ENCODE results near the gene LRRN2.
"Not testable (repeated sequence)": the region's sequence is repeated elsewhere in the genome, so short reads cannot be mapped to it uniquely, and the experiment has no call there.

The LRRN2 gene
- total RNA-seq = 0 reads per million in 2 donors

DNA sequence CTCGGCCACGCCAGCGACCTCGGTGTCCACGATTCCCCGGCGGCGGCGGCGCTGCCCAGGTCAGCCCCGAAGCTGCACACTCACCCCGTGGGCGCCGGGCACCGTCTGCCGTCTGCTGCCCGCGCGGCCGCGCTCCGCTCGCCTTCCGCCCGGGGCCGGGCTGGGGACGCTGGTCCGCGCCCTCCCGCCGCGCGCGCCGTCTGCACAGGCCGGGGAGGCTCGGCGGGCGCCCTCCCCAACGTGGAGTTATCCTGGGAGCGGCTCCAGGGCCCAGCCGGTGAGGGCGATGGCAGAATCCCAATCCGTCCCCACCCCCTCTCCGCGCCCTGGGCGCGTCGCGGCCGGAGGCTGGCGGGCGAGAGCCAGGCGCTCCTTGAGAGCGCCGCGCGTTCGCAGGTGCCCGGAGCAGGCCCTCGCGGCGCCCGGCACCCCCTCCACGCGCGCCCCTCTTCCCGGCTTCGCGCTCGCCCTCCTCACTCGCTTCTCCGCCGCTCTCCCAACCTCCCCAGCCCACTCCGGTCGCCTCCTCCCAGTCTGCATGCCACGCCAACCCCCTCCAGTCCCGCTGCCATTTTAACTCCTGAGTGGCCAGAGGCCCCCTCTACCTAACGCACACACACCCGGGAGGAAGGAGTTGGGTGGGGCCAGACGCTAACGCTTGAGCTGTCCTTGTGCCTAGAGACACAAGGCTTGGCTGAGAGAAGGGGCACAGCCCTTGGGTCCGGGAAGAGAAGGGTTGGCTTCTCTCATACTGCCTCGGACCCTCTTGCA, at the start of gene LRRN2:
Gene LRRN2 (minus strand): TSS at position 503 of the 771 bp plus-strand sequence. CDS start 65,746 bp downstream, outside the sequence.
- no peak for DNase-seq

DNA sequence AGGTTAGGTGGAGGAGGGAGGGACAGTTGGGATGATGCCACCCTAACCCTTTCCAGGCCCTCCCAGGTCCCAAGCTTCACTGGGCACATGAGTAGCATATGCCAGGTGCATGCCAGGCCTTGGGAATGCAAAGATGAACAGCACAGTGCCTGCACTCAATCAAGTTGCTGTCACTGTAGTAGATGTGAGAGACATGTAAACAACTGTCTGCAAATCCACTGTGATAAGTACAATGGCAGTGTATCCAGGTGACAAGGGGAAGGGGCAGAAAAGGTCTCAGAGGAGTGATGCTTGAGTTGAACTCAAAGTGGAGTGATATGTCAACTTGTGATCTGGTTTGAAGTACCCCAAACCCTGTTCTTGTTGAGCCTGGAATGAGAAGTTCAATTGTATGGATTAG, 49.5 kb upstream of the LRRN2 start:
- DNase-seq = no peak

DNA sequence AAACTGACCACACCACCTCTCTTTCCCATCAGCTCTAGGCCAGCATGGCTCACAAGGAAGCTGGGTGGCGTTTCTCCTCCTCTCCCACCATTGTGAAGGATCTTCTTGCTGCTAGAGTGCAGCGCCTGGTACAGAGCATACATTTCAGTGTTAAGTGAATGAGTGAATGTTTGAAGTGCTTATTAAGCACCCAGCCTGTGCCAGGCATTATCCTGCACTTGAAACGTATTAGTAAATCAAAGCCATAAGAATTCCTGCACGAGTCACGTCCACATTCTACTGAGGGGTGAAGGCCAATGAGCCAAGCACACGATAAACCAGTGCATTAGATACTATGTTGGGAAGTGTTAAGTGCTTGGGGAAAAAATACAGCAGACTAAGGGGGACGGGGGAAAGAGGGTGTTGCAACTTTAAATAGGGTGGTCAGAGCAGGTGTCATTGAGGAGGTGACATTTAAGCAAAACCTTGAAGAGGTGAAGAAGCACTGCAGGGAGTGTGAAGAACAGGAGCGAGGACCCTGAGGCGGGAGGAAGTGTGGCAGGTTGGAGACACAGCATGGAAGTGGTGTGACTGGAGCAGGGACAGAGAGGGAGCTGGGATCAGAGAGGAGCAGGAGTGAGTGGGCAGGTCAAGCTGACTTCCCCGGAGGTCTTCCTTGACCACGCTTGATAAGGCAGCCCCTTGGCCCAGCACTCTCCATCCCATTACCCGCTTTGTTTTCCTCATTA, 48.5 kb upstream of the LRRN2 start:
- no peak for DNase-seq

GRCh38 chr1:204733289-204733688, 47.8 kb upstream of the LRRN2 start:
- no peak for DNase-seq

DNA sequence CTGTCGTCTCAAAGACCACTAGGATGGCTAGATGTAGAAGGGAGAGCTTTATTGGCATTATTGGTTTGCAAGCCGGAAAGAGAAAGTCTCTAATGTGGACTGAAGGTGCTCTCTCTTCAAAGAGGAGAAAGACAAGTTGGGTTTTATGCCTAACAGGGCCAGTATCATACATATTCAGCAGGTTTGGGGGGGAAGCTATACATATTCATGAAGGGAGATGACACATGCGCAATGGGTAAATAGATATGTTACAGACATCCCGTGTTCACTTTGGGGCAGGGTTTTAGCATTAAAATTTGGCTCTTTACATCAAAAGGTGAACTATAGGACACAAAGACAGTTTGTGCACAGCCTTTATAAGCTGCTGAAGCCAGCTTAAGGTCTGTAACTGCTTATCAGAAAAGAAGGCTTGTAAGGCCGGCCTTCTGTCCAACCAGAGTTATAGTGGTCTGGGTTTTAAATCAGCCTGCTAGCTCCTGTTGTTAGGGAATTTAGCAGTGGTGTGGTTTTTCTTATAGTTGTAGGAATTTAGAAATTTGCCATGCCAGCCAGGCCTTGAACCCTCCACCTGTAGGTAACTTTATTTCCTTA, 46.5 kb upstream of the LRRN2 start:
- no peak for DNase-seq

DNA sequence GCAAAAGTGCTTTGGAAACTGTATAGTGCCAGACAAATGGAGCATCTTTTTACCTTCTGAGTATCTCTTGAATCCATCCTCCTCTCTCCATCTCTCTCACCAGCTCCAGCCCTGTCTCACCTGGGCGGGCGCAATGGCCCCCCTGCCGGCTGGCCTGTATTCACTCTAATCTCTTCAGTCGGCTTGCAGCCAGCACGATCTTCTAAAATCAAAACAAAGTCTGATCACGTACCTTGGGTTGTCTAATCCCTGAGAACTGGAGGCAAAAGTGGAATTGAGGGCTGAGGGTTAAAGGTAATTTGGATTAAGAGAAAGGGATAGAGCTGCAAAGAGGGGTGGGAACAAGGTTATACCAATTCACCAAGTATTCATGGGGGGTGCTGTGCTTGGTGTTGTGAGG, 46.0 kb upstream of the LRRN2 start:
- DNase-seq = no peak

DNA sequence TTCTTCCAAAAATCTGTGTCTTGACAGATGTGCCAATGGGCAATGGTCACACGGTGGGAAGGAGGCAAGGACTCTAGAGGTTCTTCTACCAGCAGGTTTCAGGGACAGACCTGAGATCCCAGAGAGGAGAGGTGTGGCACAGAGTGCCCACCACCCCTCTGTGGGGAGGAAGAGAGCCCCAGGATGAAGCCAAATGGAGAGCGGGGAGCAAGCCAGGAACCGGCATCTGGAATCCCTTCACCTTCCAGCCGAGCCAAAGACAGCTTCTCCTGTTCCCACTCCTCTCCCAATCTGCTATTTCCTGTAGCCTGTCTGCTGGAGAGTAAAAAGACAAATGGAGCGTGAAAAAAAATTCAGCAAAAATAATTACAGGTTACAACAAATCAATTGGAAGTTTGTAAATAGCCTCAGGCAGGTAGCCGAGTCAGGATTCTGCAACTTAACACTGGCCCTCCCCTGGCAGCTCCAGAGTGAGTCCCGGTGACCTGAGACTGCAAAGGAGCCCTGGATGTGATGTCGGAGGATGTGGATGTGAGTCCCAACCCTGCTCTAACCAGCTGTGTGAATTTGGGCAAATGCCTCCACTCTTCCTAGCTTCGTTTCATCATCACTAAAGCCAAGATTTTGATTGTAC, 45.4 kb upstream of the LRRN2 start:
- no peak for DNase-seq

- no peak for DNase-seq
Measured at GRCh38 chr1:204729516-204729915, 44.0 kb upstream of the LRRN2 start.

DNA sequence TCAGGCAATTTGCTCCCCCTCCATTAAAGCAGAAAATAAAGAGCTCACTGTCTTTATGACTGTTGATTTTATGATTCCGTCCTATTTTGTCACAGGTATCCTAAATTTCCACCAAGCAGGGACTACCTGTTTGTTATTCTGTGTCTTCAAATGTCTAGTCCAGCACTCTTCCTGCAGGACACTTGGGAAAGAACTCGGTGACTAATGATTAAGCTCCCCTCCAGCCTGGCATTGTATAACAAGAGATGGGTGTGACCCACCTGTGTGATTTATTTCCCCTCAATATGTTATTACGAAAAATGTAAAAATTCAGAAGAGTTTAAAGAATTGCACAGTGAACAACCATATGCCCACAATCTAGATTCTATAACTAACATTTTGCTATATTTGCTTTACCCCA, 42.9 kb upstream of the LRRN2 start:
- DNase-seq = no peak

- no peak for DNase-seq
Measured at GRCh38 chr1:204728045-204728444, 42.5 kb upstream of the LRRN2 start.

GRCh38 chr1:204727438-204727837, 41.9 kb upstream of the LRRN2 start:
- not testable (repeated sequence) for DNase-seq

DNA sequence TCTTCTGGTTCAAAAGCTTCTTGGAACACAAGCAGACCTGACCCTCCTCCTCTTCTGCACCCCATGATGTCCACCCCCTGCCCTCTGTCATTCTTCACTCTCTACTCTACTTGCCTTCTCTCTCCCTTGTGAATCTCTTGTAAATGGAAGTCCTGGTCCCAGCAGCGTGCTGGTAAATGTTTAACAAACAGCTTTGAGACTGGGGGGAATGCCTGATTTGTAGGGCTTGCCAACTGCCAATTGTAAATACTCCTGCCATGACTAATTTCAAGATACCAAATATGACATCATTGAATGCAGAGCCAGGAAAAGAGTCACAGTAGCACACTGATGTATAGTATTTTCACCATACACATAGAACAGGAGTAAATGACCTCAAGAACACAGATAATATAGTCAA, 40.9 kb upstream of the LRRN2 start:
- DNase-seq = no peak

- DNase-seq = no peak
Measured at GRCh38 chr1:204725821-204726448, 40.4 kb upstream of the LRRN2 start.

GRCh38 chr1:204723131-204723787, 37.7 kb upstream of the LRRN2 start:
- no peak for DNase-seq

GRCh38 chr1:204721373-204722055, 36.0 kb upstream of the LRRN2 start:
- DNase-seq = no peak

DNA sequence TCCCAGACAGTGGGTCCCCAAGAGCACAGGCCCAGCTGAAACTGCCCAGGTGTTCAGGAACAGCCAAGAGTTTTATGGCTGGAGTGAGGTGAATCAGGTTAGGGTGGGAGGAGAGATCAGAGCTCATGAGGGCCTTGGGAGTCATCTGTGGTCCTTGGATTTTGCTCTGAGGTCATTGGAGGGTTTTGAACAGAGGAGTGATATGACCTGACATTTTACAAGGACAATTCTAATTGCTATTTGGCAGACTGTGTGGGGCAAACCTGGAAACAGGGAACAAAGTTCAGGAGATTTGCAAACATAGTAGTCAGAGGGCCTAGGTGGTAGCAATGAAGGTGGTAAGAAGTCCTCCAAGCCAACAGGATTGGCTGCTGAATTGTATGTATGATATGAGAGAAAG, 31.1 kb upstream of the LRRN2 start:
- DNase-seq = no peak

GRCh38 chr1:204714861-204715511, 29.4 kb upstream of the LRRN2 start:
- DNase-seq = no peak

DNA sequence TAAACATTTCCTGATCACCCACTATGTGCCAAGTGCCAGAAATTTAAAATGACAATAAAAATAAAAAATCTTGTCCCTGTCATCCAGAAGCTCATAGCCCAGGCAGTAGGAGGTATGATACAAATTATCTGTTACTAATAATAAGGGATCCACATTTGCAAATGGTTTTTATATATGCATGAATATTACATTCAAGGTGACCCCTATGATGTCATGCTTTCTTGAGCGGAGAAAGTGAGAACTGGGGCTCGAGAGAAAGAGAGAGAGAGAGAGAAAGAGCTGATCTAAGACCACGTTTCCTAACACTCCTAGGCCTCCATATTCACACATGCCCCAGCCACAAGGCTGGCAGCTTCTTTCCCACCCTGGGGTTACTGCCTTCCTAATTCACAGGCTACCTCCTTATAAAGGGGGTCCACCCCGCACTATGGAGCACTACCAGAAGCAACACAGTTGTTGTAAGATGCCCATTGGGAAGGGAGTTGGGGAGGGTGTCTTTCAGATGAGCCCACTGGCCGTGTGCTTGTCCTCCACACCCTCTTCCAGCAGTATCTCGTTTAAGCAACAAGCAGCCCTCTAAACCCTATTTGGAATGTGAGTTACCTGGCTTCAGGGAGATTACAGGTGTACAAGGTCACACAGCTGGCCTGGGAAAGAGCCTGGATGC, 28.8 kb upstream of the LRRN2 start:
- no peak for DNase-seq

GRCh38 chr1:204713541-204713940, 28.0 kb upstream of the LRRN2 start:
- no peak for DNase-seq

GRCh38 chr1:204712708-204713430, 27.3 kb upstream of the LRRN2 start:
- no peak for DNase-seq
